HL-60 (cell line): ENCODE data around the gene GPATCH8.

ENCODE experiments used
- DNase-seq, 2 experiments: peaks; one replicate each; pipeline ENCODE4 v3.0.0-alpha.2; 2010 to 2020; ENCODE audit warnings: low read depth in 1 of 2, low spot score in 1 of 2
- H3K27ac ChIP-seq: fragments of 250-450 bp; sonication (Bioruptor Pico); replicated peaks from 2 replicates; pipeline ENCODE4 v1.5.1; 2020; ENCODE audit warnings: mild to moderate bottlenecking, moderate library complexity
- H3K27me3 ChIP-seq: fragments of 250-450 bp; sonication (Bioruptor Pico); 2 replicates; pipeline ENCODE4 v1.5.1; 2021; ENCODE audit warnings: mild to moderate bottlenecking, moderate library complexity; ENCODE audit not compliant: insufficient read depth, poor library complexity, severe bottlenecking
- H3K4me3 ChIP-seq: replicated peaks from 2 replicates; pipeline ENCODE4 v1.5.1; 2011; ENCODE audit warnings: mild to moderate bottlenecking, control low read depth, low read length; ENCODE audit not compliant: insufficient read depth
- GABPA ChIP-seq: IDR thresholded peaks from 2 replicates; pipeline ENCODE4 v1.6.1; 2012; ENCODE audit warnings: low read depth
- POLR2AphosphoS5 ChIP-seq: IDR thresholded peaks from 2 replicates; pipeline ENCODE4 v1.6.1; 2012; ENCODE audit warnings: low read depth
- REST ChIP-seq: IDR thresholded peaks from 2 replicates; pipeline ENCODE4 v1.6.1; 2012; ENCODE audit warnings: low read depth; ENCODE audit not compliant: insufficient replicate concordance
- SPI1 ChIP-seq: IDR thresholded peaks from 2 replicates; pipeline ENCODE4 v1.6.1; 2012; ENCODE audit warnings: low read depth, mild to moderate bottlenecking, borderline replicate concordance
- TF ChIP-seq, protein P1 (sequence below): IDR thresholded peaks from one replicate; pipeline ENCODE4 v1.5.1; 2011; ENCODE audit warnings: low read length, control low read depth, inconsistent platforms; ENCODE audit not compliant: insufficient read depth

GPATCH8 gene

DNA sequence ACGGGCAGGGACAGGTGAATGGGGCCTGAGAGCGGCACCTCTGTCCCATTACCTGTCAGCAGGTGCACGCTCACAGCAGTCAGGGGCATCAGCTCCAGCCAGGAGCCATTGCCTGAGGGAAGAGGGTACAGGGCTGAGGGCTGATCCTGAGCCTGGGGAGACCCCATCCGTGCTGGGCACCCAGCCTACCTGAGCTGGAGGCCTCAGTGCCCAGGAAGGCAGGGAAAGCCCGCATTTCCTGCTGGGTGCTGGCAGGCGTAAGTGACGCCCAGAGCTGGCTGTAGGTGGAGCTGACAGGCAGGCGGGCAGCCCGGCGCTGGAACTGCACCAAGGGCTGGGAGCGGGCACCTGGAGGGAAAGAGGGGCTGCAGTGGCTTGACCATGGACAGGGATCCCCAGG is 147.0 kb downstream of the GPATCH8 start:
- H3K4me3 ChIP-seq: no peak overlapping the region
- no peak overlapping the region for H3K27ac ChIP-seq
- no peak for DNase-seq
- TF ChIP-seq, protein P1, sequence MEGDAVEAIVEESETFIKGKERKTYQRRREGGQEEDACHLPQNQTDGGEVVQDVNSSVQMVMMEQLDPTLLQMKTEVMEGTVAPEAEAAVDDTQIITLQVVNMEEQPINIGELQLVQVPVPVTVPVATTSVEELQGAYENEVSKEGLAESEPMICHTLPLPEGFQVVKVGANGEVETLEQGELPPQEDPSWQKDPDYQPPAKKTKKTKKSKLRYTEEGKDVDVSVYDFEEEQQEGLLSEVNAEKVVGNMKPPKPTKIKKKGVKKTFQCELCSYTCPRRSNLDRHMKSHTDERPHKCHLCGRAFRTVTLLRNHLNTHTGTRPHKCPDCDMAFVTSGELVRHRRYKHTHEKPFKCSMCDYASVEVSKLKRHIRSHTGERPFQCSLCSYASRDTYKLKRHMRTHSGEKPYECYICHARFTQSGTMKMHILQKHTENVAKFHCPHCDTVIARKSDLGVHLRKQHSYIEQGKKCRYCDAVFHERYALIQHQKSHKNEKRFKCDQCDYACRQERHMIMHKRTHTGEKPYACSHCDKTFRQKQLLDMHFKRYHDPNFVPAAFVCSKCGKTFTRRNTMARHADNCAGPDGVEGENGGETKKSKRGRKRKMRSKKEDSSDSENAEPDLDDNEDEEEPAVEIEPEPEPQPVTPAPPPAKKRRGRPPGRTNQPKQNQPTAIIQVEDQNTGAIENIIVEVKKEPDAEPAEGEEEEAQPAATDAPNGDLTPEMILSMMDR: no peak
- TF ChIP-seq REST (no peak), GABPA (no peak), POLR2AphosphoS5 (no peak), SPI1 (no peak)
- H3K27me3 ChIP-seq: peaks cover 32% of the 10 kb centered on the region

DNA sequence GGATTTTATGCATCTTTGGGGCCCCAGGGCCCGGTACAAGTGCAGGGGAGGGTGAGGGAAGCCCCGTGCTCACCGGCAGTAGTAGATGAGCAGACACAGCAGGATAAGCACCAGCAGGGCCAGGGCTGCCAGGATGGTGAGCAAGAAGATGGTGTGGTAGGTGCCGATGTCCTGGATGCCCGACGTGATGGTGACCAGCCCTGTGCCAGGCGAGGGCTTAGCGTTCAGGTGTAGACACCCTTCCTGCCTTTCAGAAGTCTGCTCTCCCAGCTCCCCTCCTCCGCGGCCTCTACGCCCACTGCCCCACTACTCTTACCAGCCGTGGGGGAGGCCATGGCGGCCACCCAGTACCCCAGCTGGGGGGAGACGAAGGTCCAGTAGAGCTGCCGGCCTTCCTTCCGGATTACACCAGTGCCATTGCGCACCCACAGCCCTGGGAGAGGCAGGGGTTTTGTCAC is 147.5 kb downstream of the GPATCH8 start:
- no peak overlapping the region for H3K27ac ChIP-seq
- no peak for DNase-seq
- H3K27me3 ChIP-seq: peaks cover 32% of the 10 kb centered on the region
- no peak for TF ChIP-seq POLR2AphosphoS5
- no peak for TF ChIP-seq GABPA
- TF ChIP-seq REST: no peak
- TF ChIP-seq, protein P1: no peak
- no peak for TF ChIP-seq SPI1
- H3K4me3 ChIP-seq: no peak overlapping the region

DNA sequence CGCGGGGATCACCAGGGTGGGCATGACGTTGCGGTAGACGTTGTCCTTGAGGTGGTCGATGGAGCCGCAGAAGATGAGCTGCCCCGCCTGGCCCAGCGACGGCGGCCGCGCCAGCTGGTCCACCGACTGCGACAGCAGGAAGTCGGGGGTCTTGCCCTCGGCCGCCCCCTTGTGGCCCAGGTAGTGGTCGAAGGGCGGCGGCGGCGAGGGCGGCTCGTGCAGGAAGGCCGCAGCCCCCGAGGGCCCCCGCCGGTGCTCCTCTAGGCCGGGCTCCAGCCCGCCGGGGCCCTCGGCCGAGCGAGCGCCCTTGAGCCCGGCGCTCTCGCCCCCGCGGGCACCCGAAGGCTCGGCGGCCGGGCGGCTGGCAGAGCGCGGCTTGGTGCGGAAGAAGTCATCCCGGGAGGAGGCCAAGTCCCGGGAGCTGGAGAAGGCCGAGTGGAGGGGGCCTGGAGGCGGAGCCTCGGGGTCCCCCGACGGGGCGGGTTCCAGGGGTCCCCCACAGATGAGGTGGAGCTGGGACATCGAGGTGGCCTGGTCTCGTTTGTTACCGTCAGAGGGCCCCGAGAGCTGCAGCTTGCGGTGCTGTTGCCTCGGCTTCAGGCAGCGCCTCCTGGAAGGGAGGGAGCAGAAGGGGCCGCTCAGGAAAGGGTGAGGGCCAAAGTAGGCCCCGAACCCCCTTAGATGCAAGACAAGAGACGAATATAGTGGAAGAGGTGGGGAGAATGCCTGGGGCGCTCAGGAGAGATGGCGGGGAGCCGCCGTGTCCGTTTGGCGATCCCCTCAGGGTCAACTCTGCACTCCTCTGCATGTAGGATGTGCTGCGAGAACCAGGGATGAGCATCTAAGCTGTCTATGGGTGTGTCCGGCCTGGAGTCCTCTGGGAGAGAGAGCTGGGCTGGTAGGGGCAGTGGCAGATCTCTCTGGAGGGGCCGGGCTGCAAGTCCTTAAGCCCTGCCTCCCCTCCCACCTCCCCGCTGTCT is 148.3 kb downstream of the GPATCH8 start:
- peak in 1 of 2 experiments; percentile 24 for DNase-seq
- Histone ChIP-seq H3K4me3 (peak overlapping the region; percentile 25; the same call in 1 of the 2 replicates), H3K27me3 (peaks cover 26% of the 10 kb centered on the region), H3K27ac (no peak overlapping the region)
- TF ChIP-seq SPI1: no peak
- TF ChIP-seq, protein P1: peak; percentile 2
